Activated CD4-positive, alpha-beta T cell treated with anti-CD3 and anti-CD28 coated beads, Interleukin-2, amount 50 U/mL, for 24 hours (primary cell): ENCODE measurements around the gene RPL10A.
"Not testable (repeated sequence)": the region's sequence is repeated elsewhere in the genome, so short reads cannot be mapped to it uniquely, and the experiment has no call there.

Source experiments
- DNase-seq, 2 donors: peaks; one replicate each; pipeline ENCODE4 v3.0.0-alpha.2; 2020; ENCODE audit warnings: low read depth in 1 of 2, low spot score in 1 of 2

The RPL10A gene

DNA sequence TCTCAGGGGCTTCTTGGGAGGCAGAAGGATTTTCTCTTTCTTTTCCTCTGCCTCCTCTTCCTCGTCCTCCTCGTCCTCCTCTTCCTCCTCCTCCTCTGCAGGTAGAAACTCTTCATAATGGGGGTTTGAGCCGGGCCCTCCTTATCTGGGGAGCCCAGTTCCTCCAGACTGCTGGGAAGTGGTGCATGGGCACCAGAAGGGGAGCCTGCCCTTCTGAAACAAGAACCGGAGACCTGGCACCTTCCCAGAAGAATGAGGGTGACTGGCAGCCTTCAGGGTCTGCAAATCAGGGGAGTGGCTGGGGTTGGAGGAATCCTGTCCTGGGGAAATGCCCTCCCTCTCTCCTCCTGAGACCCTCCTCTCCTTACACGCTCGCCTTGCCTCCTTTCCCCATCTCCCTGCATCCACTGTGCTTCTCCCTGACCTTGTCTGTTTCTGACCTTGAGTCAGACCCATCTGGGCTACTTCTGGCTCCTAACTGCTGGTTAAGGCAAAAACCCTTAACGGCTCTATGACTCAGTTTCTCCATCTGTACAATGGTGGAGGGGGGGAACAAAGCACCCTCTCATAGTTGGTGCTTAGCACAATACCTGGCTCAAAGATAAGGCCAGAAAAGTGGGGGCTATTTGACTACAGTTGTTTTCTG lies 42.8 kb downstream of the RPL10A start:
- DNase-seq: no peak

DNA sequence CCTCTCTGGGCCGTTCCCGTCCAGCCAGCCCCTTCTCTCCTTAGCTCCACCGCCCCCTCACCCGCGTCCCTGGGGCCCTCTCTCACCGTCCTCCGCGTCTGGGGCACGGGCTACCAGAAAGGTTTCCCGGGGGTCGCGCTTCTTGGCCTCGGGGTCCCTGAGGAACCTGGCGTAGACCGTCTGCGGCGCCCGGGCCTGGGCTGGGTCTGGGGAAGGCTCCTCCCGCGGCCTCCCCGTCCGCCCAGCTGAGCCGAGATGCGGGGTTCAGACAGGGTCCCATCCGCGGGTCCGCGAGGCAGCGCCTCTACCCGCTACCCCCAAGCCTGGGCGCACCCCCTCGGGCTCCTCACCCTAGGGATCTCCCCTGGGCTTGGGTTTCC lies 43.4 kb downstream of the RPL10A start:
- no peak for DNase-seq

DNA sequence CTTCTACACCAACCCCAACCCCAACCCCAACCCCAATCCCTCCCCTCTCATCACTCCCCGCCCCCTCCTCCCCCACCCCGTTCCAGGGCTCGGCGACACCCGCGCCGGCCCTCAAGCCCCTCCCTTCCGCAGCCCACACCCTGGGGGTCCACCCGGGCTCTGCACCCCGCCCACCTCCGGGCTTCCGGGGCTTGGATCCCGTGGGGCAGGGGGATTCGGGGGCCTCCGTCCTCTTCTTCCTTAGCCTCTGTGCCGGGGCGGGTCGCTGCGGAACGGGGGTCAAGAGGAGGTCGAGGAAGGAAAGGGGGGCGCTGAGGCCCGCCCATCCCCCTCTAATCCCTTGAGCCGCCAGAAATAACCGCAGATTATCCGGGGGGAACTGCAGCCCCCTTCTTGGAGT lies 43.8 kb downstream of the RPL10A start:
- no peak for DNase-seq

GRCh38 chr6:35512740-35513139 lies 44.5 kb downstream of the RPL10A start, which contains the start of gene TULP1:
TULP1 (minus strand) TSS chr6:35512896; CDS start chr6:35512858, 38 bp downstream.
- DNase-seq: no peak

GRCh38 chr6:35514587-35514986 lies 46.4 kb downstream of the RPL10A start:
- no peak for DNase-seq

- DNase-seq: not testable (repeated sequence)
These were observed 47.7 kb downstream of the RPL10A start for GRCh38 chr6:35515939-35516338.

DNA sequence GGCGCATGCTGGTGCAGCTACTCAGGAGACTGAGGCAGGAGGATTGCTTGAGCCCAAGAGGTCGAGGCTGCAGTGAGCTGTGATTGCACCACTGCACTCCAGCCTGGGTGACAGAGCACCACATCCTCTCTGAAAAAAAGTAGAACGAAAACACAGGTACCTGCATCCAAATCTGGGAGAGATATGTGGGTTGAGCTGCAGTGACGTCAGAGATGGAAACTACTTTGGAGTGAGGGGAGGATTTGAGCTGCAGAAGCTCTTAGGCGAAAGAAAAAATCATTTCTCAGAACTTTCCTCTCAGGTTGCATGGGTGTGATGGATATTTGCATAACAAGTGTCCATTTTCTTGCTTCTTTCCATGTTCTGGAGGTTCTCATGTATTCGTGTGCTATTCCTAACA lies 48.5 kb downstream of the RPL10A start:
- DNase-seq: no peak

DNA sequence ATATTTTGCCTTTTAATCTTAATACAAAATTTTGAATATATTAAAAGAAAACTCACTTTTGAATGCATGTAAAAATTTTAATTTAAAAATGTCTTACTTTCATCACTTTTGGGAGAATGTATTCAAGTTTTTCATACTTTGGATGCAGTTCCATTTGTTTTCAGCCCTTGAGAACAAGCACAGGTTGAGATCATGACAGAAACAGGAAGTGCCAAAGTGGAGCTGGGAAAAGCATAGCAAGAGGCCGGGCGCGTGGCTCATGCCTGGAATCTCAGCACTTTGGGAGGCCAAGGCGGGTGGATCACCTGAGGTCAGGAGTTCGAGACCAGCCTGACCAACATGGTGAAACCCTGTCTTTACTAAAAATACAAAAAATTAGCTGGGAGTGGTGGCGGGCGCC lies 49.8 kb downstream of the RPL10A start:
- not testable (repeated sequence) for DNase-seq

GRCh38 chr6:35518566-35519312 lies 50.5 kb downstream of the RPL10A start:
- no peak for DNase-seq

- no peak for DNase-seq
These were observed 51.3 kb downstream of the RPL10A start for GRCh38 chr6:35519313-35520015.
